ENCODE measurements around the gene TTC27.
A peak's percentile ranks its signal among the peaks of the same experiment; 100 is the strongest.
"Not testable (repeated sequence)": the region's sequence is repeated elsewhere in the genome, so short reads cannot be mapped to it uniquely, and the experiment has no call there.

The TTC27 gene

DNA sequence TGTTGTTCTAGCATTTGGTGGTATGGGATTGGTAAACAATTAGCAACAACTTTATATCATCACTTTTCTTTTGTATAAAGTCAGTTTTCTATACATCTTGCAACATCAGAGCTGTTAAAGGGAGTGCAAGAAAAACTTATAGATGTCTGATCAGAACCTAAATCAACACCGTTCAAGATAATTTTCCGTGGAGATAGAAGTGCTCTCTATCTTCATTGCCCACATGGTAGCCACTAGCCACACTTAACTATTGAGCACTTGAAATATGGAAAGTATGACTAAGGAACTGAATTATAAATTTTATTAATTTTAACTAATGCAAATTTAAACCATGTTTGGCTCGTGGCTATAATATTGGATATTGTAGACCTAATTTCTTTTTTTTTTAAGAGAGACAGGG is 5.2 kb downstream of the TTC27 start:
- no peak for FAIRE-seq
- DNase-seq (ENCODE audit: insufficient read length, low spot score) = no peak
- no peak for TF ChIP-seq POLR2A (IDR thresholded peaks at IDR 0.05; ENCODE audit: low read depth, low read length)

DNA sequence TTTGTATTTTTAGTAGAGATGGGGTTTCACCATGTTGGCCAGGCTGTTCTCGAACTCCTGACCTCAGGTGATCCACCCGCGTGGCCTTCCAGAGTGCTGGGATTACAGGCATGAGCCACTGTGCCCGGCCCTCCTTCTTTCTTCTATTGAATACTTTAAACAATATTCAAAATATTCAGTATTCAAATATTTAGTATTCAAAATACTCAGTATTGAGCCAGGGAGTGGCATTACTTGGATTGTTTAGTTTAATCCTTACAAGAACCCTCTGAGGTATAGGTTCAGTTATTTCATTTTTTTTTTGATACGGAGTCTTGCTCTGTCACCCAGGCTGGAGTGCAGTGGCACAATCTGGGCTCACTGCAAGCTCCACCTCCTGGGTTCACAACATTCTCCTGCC is 10.7 kb downstream of the TTC27 start:
- not testable (repeated sequence) for DNase-seq (ENCODE audit: insufficient read length, low spot score); FAIRE-seq

DNA sequence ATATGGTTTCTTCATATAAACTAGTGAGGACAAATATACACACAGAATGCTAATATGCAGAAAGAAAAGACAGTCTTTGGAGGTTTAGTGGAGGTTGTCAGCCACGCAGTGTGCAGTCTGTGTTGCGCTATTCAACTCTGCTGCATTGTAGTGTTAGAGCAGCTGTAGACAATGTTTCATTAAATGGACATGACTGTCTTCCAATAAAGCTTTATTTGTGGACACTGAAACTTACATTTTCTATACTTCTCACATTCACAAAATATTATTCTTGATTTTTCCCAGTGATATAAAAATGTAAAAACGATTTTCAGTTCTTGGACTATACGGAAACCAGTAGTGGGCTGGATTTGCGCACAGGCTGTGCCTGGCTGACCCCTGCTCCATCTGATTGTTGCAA is 13.3 kb downstream of the TTC27 start:
- DNase-seq (ENCODE audit: insufficient read length, low spot score) = no peak
- FAIRE-seq = no peak
- TF ChIP-seq POLR2A (IDR thresholded peaks at IDR 0.05; ENCODE audit: low read depth, low read length) = no peak

DNA sequence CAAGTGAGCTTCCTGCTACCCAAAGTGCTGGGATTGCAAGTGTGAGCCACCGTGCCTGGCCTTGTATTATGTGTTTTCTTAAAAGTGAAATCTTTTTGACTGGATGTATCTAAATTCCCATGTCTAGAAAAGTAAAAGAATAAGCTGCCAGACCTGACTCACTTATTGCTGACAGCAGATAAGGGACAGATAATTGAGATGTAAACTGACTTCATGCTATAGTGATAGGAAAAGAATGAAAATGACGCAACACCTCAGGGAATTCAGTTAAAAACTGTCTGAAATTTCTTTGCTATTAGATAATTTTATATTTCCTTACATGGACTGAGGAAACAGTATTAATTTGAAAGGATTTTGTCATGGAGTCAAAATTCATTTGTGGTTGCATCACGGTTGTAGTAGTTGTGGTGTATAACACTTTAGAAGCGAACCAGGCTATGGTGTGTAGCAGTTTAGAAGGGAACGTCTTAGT is 19.4 kb downstream of the TTC27 start:
- no peak for DNase-seq (ENCODE audit: insufficient read length, low spot score)
- TF ChIP-seq POLR2A (IDR thresholded peaks at IDR 0.05; ENCODE audit: low read depth, low read length) = no peak
- FAIRE-seq = no peak

GRCh38 chr2:32652555-32653209 is 24.8 kb downstream of the TTC27 start:
- no peak for TF ChIP-seq POLR2A (IDR thresholded peaks at IDR 0.05; ENCODE audit: low read depth, low read length)
- DNase-seq (ENCODE audit: insufficient read length, low spot score) (no peak), FAIRE-seq (no peak)

DNA sequence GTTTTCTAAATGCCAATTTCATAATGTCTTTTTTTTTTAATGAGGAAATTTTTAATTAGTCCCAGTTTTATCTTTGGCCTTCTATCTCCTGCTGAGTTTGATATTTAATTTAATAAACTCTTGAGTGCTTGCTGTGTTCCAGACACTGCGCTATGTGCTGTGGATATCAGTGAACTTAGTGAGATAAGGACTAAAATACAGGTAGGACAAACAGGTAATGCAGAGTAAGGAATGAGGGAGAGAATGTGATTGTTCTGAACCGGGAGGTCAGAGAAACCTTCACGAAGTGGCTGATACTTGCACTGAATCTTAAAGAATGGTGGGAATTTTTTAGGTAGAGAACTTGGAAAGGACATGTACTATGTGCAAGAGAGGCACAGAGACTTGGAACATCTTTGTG is 28.2 kb downstream of the TTC27 start:
- DNase-seq (ENCODE audit: insufficient read length, low spot score) = no peak
- no peak for TF ChIP-seq POLR2A (IDR thresholded peaks at IDR 0.05; ENCODE audit: low read depth, low read length)
- no peak for FAIRE-seq

DNA sequence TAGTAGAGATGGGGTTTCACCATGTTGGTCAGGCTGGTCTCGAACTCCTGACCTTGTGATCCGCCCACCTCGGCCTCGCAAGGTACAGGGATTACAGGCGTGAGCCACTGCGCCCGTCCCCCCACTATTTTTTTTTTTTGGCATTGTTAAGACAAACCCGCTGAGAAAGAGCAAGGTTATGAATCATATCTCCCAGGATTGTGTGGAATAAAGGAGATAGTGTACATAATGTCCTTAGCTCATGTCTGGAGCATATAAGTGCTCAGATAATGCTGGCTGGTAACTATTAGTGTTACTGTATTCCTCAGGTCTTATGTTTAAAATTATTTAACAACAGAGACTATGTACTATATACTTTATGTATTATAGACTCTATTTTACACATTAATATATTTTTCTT is 36.0 kb downstream of the TTC27 start:
- FAIRE-seq (no peak), DNase-seq (ENCODE audit: insufficient read length, low spot score) (no peak)
- TF ChIP-seq POLR2A (IDR thresholded peaks at IDR 0.05; ENCODE audit: low read depth, low read length) = no peak

DNA sequence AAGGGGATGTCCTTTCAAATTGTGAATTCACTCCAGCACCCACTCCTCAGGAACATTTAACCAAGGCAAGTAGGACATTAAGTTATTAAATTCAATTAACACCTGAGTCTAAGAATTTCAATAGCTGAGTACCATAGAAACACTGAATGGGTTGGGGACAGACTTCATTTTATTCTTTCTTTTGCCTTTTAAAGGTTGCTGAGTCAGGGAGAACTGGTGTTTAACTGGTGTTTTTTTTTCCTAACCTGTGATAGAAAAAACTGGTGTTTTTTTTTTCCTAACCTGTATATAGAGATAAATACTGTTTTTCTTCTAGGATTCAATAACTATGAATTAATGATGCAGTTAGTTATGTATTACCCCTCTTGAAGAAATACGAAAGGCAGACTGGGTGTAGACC is 38.9 kb downstream of the TTC27 start:
- no peak for TF ChIP-seq POLR2A (IDR thresholded peaks at IDR 0.05; ENCODE audit: low read depth, low read length)
- DNase-seq (ENCODE audit: insufficient read length, low spot score) (no peak), FAIRE-seq (no peak)

DNA sequence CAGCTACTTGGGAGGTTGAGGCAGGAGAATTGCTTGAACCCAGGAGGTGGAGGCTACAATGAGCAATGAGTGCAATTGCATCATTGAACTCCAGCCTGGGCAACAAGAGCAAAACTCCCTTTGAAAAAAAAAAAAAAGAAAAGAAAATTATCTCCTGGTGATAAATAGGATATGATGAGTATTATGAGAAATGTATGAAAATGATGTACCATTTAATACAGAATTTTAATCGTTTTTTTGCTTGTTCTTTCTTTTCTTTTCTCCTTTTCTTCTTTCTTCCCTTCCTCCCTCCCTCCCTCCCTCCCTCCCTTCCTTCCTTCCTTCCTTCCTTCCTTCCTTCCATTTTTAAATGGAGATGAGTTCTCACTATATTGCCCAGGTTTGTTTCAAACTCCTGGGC is 40.4 kb downstream of the TTC27 start:
- no peak for TF ChIP-seq POLR2A (IDR thresholded peaks at IDR 0.05; ENCODE audit: low read depth, low read length)
- no peak for FAIRE-seq
- DNase-seq (ENCODE audit: insufficient read length, low spot score) = no peak

GRCh38 chr2:32671885-32672533 is 44.2 kb downstream of the TTC27 start:
- no peak for DNase-seq (ENCODE audit: insufficient read length, low spot score)
- FAIRE-seq = peak; percentile 48
- no peak for TF ChIP-seq POLR2A (IDR thresholded peaks at IDR 0.05; ENCODE audit: low read depth, low read length)

GRCh38 chr2:32678825-32679224 is 51.0 kb downstream of the TTC27 start:
- FAIRE-seq (peak; percentile 81), DNase-seq (ENCODE audit: insufficient read length, low spot score) (peak; percentile 7)
- TF ChIP-seq POLR2A (IDR thresholded peaks at IDR 0.05; ENCODE audit: low read depth, low read length) = no peak

DNA sequence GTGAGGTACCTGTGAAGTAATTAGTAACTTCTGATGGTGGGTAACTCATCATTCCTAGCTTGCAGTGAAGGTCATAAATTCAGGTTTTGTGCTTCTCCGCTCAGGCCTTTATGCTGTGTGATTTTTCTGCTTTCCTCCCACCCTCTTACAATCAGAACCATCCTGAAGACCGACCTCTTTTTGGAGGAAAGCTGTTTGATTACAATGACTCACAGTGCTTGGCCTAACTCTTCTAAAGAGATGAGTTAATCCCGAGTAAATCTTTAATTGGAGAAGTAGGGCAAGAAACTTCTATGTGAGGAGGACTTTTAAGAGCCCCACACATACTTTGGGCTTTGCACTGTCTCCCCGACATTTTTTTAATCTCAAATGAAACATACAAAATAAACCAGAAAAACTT is 53.1 kb downstream of the TTC27 start:
- peak; percentile 41 for FAIRE-seq
- no peak for TF ChIP-seq POLR2A (IDR thresholded peaks at IDR 0.05; ENCODE audit: low read depth, low read length)
- DNase-seq (ENCODE audit: insufficient read length, low spot score) = no peak

DNA sequence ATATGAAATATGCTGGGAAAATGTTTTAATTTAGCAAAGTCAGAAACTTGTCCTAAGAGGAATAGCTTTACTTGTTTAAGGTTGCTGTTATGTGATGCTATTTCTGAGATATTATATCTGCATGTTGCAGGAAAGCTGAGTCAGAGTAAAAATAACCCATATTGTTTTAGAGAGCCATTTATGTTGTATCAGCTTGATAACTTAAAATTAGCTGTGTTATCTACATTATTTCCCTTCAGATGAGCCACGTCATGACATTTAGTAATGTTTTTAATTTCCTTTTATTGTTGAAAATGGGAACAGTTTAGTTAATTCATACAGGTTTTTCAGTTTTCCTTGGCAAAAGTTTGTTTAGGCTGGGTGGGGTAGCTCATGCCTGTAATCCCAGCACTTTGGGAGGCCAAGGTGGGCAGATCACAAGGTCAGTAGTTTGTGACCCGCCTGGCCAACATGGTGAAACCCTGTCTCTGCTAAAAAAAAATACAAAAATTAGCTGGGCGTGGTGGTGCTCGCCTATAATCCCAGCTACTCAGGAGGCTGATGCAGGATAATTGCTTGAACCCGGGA is 55.8 kb downstream of the TTC27 start:
- no peak for FAIRE-seq
- no peak for TF ChIP-seq POLR2A (IDR thresholded peaks at IDR 0.05; ENCODE audit: low read depth, low read length)
- DNase-seq (ENCODE audit: insufficient read length, low spot score) = no peak

DNA sequence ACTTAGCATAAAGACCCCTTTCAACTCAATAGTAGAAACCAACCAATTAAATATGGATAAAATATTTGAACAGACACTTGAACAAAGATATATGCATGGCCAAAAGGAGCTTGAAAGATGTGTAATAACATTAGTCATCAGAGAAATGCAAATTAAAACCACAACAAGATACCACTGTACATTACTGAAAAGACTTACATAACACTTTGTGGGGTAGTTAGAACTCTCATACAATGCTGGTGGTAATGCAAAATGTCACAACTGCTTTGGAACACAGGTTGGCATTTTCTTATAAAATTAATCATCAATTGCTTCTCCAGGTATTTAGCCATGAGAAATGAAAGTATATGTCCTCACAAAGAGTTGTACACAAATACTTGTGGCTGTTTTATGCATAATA is 60.7 kb downstream of the TTC27 start:
- no peak for DNase-seq (ENCODE audit: insufficient read length, low spot score)
- no peak for FAIRE-seq
- no peak for TF ChIP-seq POLR2A (IDR thresholded peaks at IDR 0.05; ENCODE audit: low read depth, low read length)

- DNase-seq (ENCODE audit: insufficient read length, low spot score) (no peak), FAIRE-seq (no peak)
- TF ChIP-seq POLR2A (IDR thresholded peaks at IDR 0.05; ENCODE audit: low read depth, low read length) = no peak
Measured at GRCh38 chr2:32691678-32692077, 63.8 kb downstream of the TTC27 start.

Data from H54 (cell line).